WTC11 (cell line): Measurements from ENCODE around the gene YWHAQ. TPM values are rescaled to one million over a fixed set of nuclear protein-coding genes. Genes with fewer than 3 reads are reported as not detected.

Source experiments
- ATAC-seq: fragments of 200-7000 bp; cut with Tn5 transposase; 2 replicates; pipeline ENCODE4 v1.10.0; 2021; ENCODE audit warnings: mild to moderate bottlenecking, moderate library complexity
- CTCF ChIA-PET: fragments of 300-600 bp; sonication (Branson Sonifier 250); formaldehyde crosslinking; loops from one replicate; lab custom pipeline; 2021; ENCODE audit warnings: antibody characterized with exemption; lab: Charles Lee
- POLR2A ChIA-PET: fragments of 350-600 bp; sonication (Branson Sonifier 250); formaldehyde crosslinking; loops from one replicate; lab custom pipeline; 2021; ENCODE audit warnings: antibody characterized with exemption; lab: Charles Lee
- DNase-seq: peaks from one replicate; pipeline ENCODE4 v3.0.0; 2021; ENCODE audit warnings: low spot score
- H3K27ac Mint-ChIP-seq: 2 replicates; pipeline ENCODE4 v1.8.0; 2021; ENCODE audit warnings: mixed read lengths
- H3K27me3 Mint-ChIP-seq: 2 replicates; pipeline ENCODE4 v1.8.0; 2021; ENCODE audit warnings: low read depth, mild to moderate bottlenecking, moderate library complexity, mixed read lengths
- H3K36me3 Mint-ChIP-seq: 2 replicates; pipeline ENCODE4 v1.8.0; 2021; ENCODE audit warnings: mixed read lengths
- H3K4me1 Mint-ChIP-seq: 2 replicates; pipeline ENCODE4 v1.8.0; 2022; ENCODE audit warnings: mixed read lengths
- H3K4me3 Mint-ChIP-seq: 2 replicates; pipeline ENCODE4 v1.8.0; 2021; ENCODE audit warnings: mild to moderate bottlenecking, moderate library complexity, mixed read lengths
- H3K9me3 Mint-ChIP-seq: 2 replicates; pipeline ENCODE4 v1.8.0; 2021; ENCODE audit warnings: mixed read lengths
- AFF4 ChIP-seq: sonication (generic); formaldehyde crosslinking; IDR thresholded peaks from 2 replicates; pipeline ENCODE4 v1.8.1; 2023; ENCODE audit warnings: mild to moderate bottlenecking, missing genetic modification reagents, borderline replicate concordance
- ARID4B ChIP-seq: sonication (generic); formaldehyde crosslinking; IDR thresholded peaks from 2 replicates; pipeline ENCODE4 v1.8.0; 2023; ENCODE audit warnings: missing genetic modification reagents, mild to moderate bottlenecking, borderline replicate concordance
- ESRRA ChIP-seq: sonication (generic); formaldehyde crosslinking; IDR thresholded peaks from 2 replicates; pipeline ENCODE4 v1.8.1; 2022; ENCODE audit warnings: mild to moderate bottlenecking, missing genetic modification reagents, borderline replicate concordance
- ETV6 ChIP-seq: sonication (generic); formaldehyde crosslinking; IDR thresholded peaks from 2 replicates; pipeline ENCODE4 v1.8.1; 2022; ENCODE audit warnings: mild to moderate bottlenecking, missing genetic modification reagents
- GABPB1 ChIP-seq: sonication (generic); formaldehyde crosslinking; IDR thresholded peaks from 2 replicates; pipeline ENCODE4 v1.8.1; 2023; ENCODE audit warnings: mild to moderate bottlenecking, missing genetic modification reagents
- GRHL2 ChIP-seq: fragments of 250-450 bp; sonication (Bioruptor Pico); IDR thresholded peaks from 2 replicates; pipeline ENCODE4 v1.8.0; 2022; ENCODE audit warnings: mild to moderate bottlenecking, moderate library complexity; ENCODE audit not compliant: insufficient replicate concordance, severe bottlenecking
- HMGA2 ChIP-seq: fragments of 250-450 bp; sonication (Bioruptor Pico); IDR thresholded peaks from 2 replicates; pipeline ENCODE4 v1.4.0; 2021; ENCODE audit warnings: mild to moderate bottlenecking, moderate library complexity
- HMGXB4 ChIP-seq: sonication (generic); formaldehyde crosslinking; IDR thresholded peaks from 2 replicates; pipeline ENCODE4 v1.8.1; 2023; ENCODE audit warnings: mild to moderate bottlenecking, moderate library complexity, missing genetic modification reagents
- MXD4 ChIP-seq: fragments of 250-450 bp; sonication (Bioruptor Pico); IDR thresholded peaks from 2 replicates; pipeline ENCODE4 v1.8.0; 2021; ENCODE audit warnings: mild to moderate bottlenecking, moderate library complexity, borderline replicate concordance
- NFYB ChIP-seq: sonication (generic); formaldehyde crosslinking; conservative IDR thresholded peaks from 2 replicates; pipeline ENCODE4 v1.8.0; 2022; ENCODE audit warnings: low read depth, missing genetic modification reagents
- NR2C2 ChIP-seq: sonication (generic); formaldehyde crosslinking; IDR thresholded peaks from 2 replicates; pipeline ENCODE4 v1.8.0; 2022; ENCODE audit warnings: mild to moderate bottlenecking, missing genetic modification reagents
- PREB ChIP-seq: sonication (generic); formaldehyde crosslinking; IDR thresholded peaks from 2 replicates; pipeline ENCODE4 v1.8.1; 2022; ENCODE audit warnings: mild to moderate bottlenecking, missing genetic modification reagents, moderate library complexity, borderline replicate concordance
- ZNF425 ChIP-seq: fragments of 250-450 bp; sonication (Bioruptor Pico); conservative IDR thresholded peaks from 2 replicates; pipeline ENCODE4 v1.9.0; 2021; ENCODE audit warnings: mild to moderate bottlenecking
- ZNF671 ChIP-seq: fragments of 250-450 bp; sonication (Bioruptor Pico); IDR thresholded peaks from 2 replicates; pipeline ENCODE4 v1.8.0; 2021; ENCODE audit warnings: mild to moderate bottlenecking
- total RNA-seq: library from RNA; stranded (reverse); gene quantifications from 3 replicates; pipeline ENCODE4 v1.2.3, GENCODE V29; 2021

Gene YWHAQ
- total RNA-seq, 1 experiment from 2014 or later, result 395 TPM

- no peak for TF ChIP-seq ESRRA (CRISPR knock-in tag)
- TF ChIP-seq NFYB (CRISPR knock-in tag), result no peak
- TF ChIP-seq AFF4 (CRISPR knock-in tag), result no peak
- no peak for TF ChIP-seq GABPB1 (CRISPR knock-in tag)
- TF ChIP-seq, all 79 proteins: peak for 0
- H3K36me3 Mint-ChIP-seq, result no peaks in the 10 kb centered on the region
- DNase-seq (no peak), ATAC-seq (no peak)
- no peak overlapping the region for H3K27ac Mint-ChIP-seq
- no peaks in the 10 kb centered on the region for H3K4me1 Mint-ChIP-seq
- no peaks in the 10 kb centered on the region for H3K9me3 Mint-ChIP-seq
- H3K27me3 Mint-ChIP-seq, result no peaks in the 10 kb centered on the region; the same call in 1 of the 2 replicates
- H3K4me3 Mint-ChIP-seq, result no peak overlapping the region
- POLR2A ChIA-PET, result interaction anchor here (0.6 kb wide), 1 partner anchor 69 kb away, joined by 3 read pairs; no protein-coding TSS in a partner anchor
- CTCF ChIA-PET, result no interaction called here
These were observed 38.0 kb upstream of the YWHAQ start for GRCh38 chr2:9668687-9669345.

GRCh38 chr2:9667826-9668225 lies 37.0 kb upstream of the YWHAQ start:
- CTCF ChIA-PET, result no interaction called here
- DNase-seq (no peak), ATAC-seq (no peak)
- no peaks in the 10 kb centered on the region for H3K36me3 Mint-ChIP-seq
- TF ChIP-seq NR2C2 (CRISPR knock-in tag), result no peak
- TF ChIP-seq ZNF671, result no peak
- no peak for TF ChIP-seq ZNF425 (CRISPR knock-in tag)
- TF ChIP-seq PREB (CRISPR knock-in tag), result no peak
- TF ChIP-seq GRHL2 (CRISPR knock-in tag), result no peak
- TF ChIP-seq HMGA2, result no peak
- TF ChIP-seq HMGXB4, result no peak
- no peak for TF ChIP-seq MXD4 (CRISPR knock-in tag)
- H3K27me3 Mint-ChIP-seq, result no peaks in the 10 kb centered on the region; the same call in 1 of the 2 replicates
- POLR2A ChIA-PET, result no interaction called here
- no peak overlapping the region for H3K4me3 Mint-ChIP-seq
- no peak overlapping the region for H3K27ac Mint-ChIP-seq
- H3K9me3 Mint-ChIP-seq, result no peaks in the 10 kb centered on the region
- H3K4me1 Mint-ChIP-seq, result no peaks in the 10 kb centered on the region

GRCh38 chr2:9666306-9666705 lies 35.5 kb upstream of the YWHAQ start:
- H3K36me3 Mint-ChIP-seq, result no peaks in the 10 kb centered on the region
- DNase-seq, result no peak
- ChIA-PET CTCF (no interaction called here), POLR2A (no interaction called here)
- H3K4me1 Mint-ChIP-seq, result no peaks in the 10 kb centered on the region
- H3K9me3 Mint-ChIP-seq, result no peaks in the 10 kb centered on the region
- no peak overlapping the region for H3K27ac Mint-ChIP-seq
- ATAC-seq, result no peak
- H3K27me3 Mint-ChIP-seq, result no peaks in the 10 kb centered on the region; the same call in 1 of the 2 replicates
- TF ChIP-seq ARID4B (CRISPR knock-in tag), result no peak
- no peak for TF ChIP-seq ETV6 (CRISPR knock-in tag)
- no peak overlapping the region for H3K4me3 Mint-ChIP-seq
